DOHH2 (cell line): Measurements from ENCODE around the gene BARX1.

ENCODE experiments used
- H3F3A ChIP-seq: fragments of 200-600 bp; sonication (generic), shearing (Covaris generic); 2 replicates; pipeline ENCODE4 v1.6.0; 2016; ENCODE audit warnings: antibody characterized with exemption, mild to moderate bottlenecking; ENCODE audit not compliant: control insufficient read depth, insufficient read depth
- H3K27ac ChIP-seq: fragments of 200-600 bp; sonication (generic); 2 replicates; pipeline ENCODE4 v1.5.1; 2014; ENCODE audit warnings: low read depth, mild to moderate bottlenecking, low read length, moderate library complexity
- H3K27me3 ChIP-seq: fragments of 200-600 bp; sonication (generic); 2 replicates; pipeline ENCODE4 v1.6.1; 2014; ENCODE audit warnings: mild to moderate bottlenecking, low read length, mixed read lengths; ENCODE audit not compliant: control insufficient read depth
- H3K36me3 ChIP-seq: fragments of 200-600 bp; sonication (generic); 2 replicates; pipeline ENCODE4 v1.6.1; 2014; ENCODE audit warnings: mild to moderate bottlenecking, low read length, moderate library complexity, mixed read lengths; ENCODE audit not compliant: control insufficient read depth
- H3K4me1 ChIP-seq: fragments of 200-600 bp; sonication (generic); 2 replicates; pipeline ENCODE4 v1.6.1; 2014; ENCODE audit warnings: mild to moderate bottlenecking, low read length, mixed read lengths; ENCODE audit not compliant: control insufficient read depth
- H3K4me2 ChIP-seq: fragments of 200-600 bp; sonication (generic); 2 replicates; pipeline ENCODE4 v1.6.0; 2014; ENCODE audit warnings: mild to moderate bottlenecking, low read length, moderate library complexity
- H3K4me3 ChIP-seq: fragments of 200-600 bp; sonication (generic); 2 replicates; pipeline ENCODE4 v1.5.1; 2014; ENCODE audit warnings: mild to moderate bottlenecking, low read length, mixed read lengths
- H3K79me2 ChIP-seq: fragments of 200-600 bp; sonication (generic); 2 replicates; pipeline ENCODE4 v1.6.1; 2014; ENCODE audit warnings: mild to moderate bottlenecking, low read length, mixed read lengths; ENCODE audit not compliant: control insufficient read depth
- H3K9me2 ChIP-seq: fragments of 200-600 bp; sonication (generic); replicated peaks from 2 replicates; pipeline ENCODE4 v1.6.1; 2014; ENCODE audit warnings: mild to moderate bottlenecking, low read length, mixed read lengths; ENCODE audit not compliant: control insufficient read depth
- H3K9me3 ChIP-seq: fragments of 200-600 bp; sonication (generic); 2 replicates; pipeline ENCODE4 v1.6.1; 2014; ENCODE audit warnings: antibody characterized with exemption, low read length, mixed read lengths; ENCODE audit not compliant: control insufficient read depth, insufficient read depth
- H4K20me1 ChIP-seq: fragments of 200-600 bp; sonication (generic); 2 replicates; pipeline ENCODE4 v1.6.0; 2014; ENCODE audit warnings: low read depth, mild to moderate bottlenecking, antibody characterized with exemption, low read length, moderate library complexity; ENCODE audit not compliant: control insufficient read depth, insufficient read depth
- CTCF ChIP-seq: fragments of 200-600 bp; sonication (generic); IDR thresholded peaks from one replicate; pipeline ENCODE4 v1.5.1; 2014; ENCODE audit warnings: antibody characterized with exemption, mild to moderate bottlenecking, low read depth, low read length; ENCODE audit not compliant: poor library complexity, severe bottlenecking
- EZH2phosphoT487 ChIP-seq: fragments of 200-600 bp; sonication (generic); IDR thresholded peaks from 2 replicates; pipeline ENCODE4 v1.6.1; 2017; ENCODE audit warnings: borderline replicate concordance, mild to moderate bottlenecking, antibody characterized with exemption, low read length, moderate library complexity, mixed read lengths

Gene BARX1

GRCh38 chr9:93962017-93962416, 6.9 kb upstream of the BARX1 start:
- H3K27me3 ChIP-seq = peaks cover 39% of the 10 kb centered on the region
- no peaks in the 10 kb centered on the region for H3F3A ChIP-seq
- H3K79me2 ChIP-seq = no peaks in the 10 kb centered on the region
- no peak overlapping the region for H3K4me2 ChIP-seq
- no peak overlapping the region for H3K27ac ChIP-seq
- H4K20me1 ChIP-seq = no peaks in the 10 kb centered on the region
- no peaks in the 10 kb centered on the region for H3K36me3 ChIP-seq
- peaks cover 15% of the 10 kb centered on the region for H3K4me1 ChIP-seq
- H3K4me3 ChIP-seq = no peak overlapping the region
- H3K9me2 ChIP-seq = no peaks in the 10 kb centered on the region
- TF ChIP-seq CTCF (no peak), EZH2phosphoT487 (no peak)
- no peaks in the 10 kb centered on the region for H3K9me3 ChIP-seq

DNA sequence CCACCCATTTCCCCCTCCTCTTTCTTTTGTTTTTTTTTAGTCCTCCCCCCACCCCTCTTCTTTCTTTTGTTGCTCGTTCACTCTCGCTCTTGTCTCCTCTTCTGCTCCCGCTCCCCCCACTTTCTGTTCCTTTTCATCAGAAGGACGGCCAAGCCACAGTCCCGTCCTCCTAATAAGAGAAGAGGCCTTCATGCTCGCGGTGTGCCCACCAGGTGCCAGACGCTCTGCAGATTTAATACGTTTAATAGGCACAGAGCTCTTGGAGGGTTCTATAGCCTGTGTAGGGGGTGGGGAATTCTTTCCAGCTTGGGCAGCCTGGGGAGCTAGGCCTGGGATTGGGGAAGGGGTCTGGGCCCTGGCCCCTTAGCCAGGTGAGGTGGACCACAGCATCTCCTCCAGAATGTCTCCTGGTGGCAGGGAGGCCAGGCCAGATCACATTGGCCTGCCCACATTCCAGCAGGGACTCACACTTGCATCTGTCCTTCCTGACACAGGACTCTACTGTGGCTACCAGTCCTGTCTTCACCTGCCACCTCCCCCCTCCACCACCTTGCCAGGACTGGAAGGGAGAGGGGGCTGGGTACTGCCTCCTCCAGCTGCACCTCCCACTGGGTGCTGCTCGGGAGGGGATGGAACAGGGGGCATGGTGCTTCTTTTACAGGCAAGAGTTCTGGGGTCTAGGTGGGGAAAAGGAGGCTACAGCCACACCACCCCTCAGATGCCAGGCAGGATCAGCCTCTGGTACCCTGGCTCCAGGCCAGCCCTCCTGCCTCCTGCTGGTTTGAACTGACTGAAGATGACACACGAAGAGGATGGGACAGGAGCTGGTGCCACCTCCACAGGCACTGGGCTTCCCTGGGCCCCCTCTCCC, 6.1 kb upstream of the BARX1 start:
- TF ChIP-seq EZH2phosphoT487 = no peak
- no peak for TF ChIP-seq CTCF
- no peaks in the 10 kb centered on the region for H3K79me2 ChIP-seq
- no peaks in the 10 kb centered on the region for H3K36me3 ChIP-seq
- H3K9me2 ChIP-seq = no peaks in the 10 kb centered on the region
- H4K20me1 ChIP-seq = no peaks in the 10 kb centered on the region
- H3K27me3 ChIP-seq = peaks cover 46% of the 10 kb centered on the region
- no peaks in the 10 kb centered on the region for H3F3A ChIP-seq
- H3K4me1 ChIP-seq = peaks cover 15% of the 10 kb centered on the region
- H3K4me2 ChIP-seq = no peak overlapping the region
- no peak overlapping the region for H3K27ac ChIP-seq
- H3K9me3 ChIP-seq = no peaks in the 10 kb centered on the region
- H3K4me3 ChIP-seq = no peak overlapping the region

GRCh38 chr9:93960221-93960970, 5.2 kb upstream of the BARX1 start:
- no peak overlapping the region for H3K4me2 ChIP-seq
- H3K4me1 ChIP-seq = peaks cover 15% of the 10 kb centered on the region
- H3K4me3 ChIP-seq = no peak overlapping the region

More at GRCh38 chr9:93960221-93960970, 5.2 kb upstream of the BARX1 start:
- H4K20me1 ChIP-seq = no peaks in the 10 kb centered on the region
- no peaks in the 10 kb centered on the region for H3F3A ChIP-seq
- H3K27me3 ChIP-seq = peaks cover 54% of the 10 kb centered on the region
- no peaks in the 10 kb centered on the region for H3K36me3 ChIP-seq
- TF ChIP-seq EZH2phosphoT487 (no peak), CTCF (no peak)
- no peaks in the 10 kb centered on the region for H3K9me3 ChIP-seq
- H3K27ac ChIP-seq = no peak overlapping the region
- H3K79me2 ChIP-seq = no peaks in the 10 kb centered on the region
- H3K9me2 ChIP-seq = no peaks in the 10 kb centered on the region
